ENCODE results near the gene FUT2.

DNA sequence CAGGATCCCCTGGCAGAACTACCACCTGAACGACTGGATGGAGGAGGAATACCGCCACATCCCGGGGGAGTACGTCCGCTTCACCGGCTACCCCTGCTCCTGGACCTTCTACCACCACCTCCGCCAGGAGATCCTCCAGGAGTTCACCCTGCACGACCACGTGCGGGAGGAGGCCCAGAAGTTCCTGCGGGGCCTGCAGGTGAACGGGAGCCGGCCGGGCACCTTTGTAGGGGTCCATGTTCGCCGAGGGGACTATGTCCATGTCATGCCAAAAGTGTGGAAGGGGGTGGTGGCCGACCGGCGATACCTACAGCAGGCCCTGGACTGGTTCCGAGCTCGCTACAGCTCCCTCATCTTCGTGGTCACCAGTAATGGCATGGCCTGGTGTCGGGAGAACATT lies 7.5 kb downstream of the FUT2 start:
- TF ChIP-seq CTCF (IDR thresholded peaks at IDR 0.05 in 2 of 3, conservative IDR thresholded peaks at IDR 0.05 in 1 of 3; ENCODE audit: borderline replicate concordance in 1 of 3, insufficient read depth in 1 of 3, low read depth in 2 of 3, low read length in 2 of 3) (no peak), EGR1 (IDR thresholded peaks at IDR 0.05; ENCODE audit: low read depth) (no peak), POLR2A (IDR thresholded peaks at IDR 0.05; ENCODE audit: borderline replicate concordance, extremely low read depth, insufficient read depth, insufficient read length) (no peak), CEBPB (IDR thresholded peaks at IDR 0.05; ENCODE audit: low read depth) (no peak), RAD21 (IDR thresholded peaks at IDR 0.05; ENCODE audit: low read depth) (no peak), FOSL1 (IDR thresholded peaks at IDR 0.05; ENCODE audit: low read depth) (no peak)
- TF ChIP-seq, protein P1, sequence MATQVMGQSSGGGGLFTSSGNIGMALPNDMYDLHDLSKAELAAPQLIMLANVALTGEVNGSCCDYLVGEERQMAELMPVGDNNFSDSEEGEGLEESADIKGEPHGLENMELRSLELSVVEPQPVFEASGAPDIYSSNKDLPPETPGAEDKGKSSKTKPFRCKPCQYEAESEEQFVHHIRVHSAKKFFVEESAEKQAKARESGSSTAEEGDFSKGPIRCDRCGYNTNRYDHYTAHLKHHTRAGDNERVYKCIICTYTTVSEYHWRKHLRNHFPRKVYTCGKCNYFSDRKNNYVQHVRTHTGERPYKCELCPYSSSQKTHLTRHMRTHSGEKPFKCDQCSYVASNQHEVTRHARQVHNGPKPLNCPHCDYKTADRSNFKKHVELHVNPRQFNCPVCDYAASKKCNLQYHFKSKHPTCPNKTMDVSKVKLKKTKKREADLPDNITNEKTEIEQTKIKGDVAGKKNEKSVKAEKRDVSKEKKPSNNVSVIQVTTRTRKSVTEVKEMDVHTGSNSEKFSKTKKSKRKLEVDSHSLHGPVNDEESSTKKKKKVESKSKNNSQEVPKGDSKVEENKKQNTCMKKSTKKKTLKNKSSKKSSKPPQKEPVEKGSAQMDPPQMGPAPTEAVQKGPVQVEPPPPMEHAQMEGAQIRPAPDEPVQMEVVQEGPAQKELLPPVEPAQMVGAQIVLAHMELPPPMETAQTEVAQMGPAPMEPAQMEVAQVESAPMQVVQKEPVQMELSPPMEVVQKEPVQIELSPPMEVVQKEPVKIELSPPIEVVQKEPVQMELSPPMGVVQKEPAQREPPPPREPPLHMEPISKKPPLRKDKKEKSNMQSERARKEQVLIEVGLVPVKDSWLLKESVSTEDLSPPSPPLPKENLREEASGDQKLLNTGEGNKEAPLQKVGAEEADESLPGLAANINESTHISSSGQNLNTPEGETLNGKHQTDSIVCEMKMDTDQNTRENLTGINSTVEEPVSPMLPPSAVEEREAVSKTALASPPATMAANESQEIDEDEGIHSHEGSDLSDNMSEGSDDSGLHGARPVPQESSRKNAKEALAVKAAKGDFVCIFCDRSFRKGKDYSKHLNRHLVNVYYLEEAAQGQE (IDR thresholded peaks at IDR 0.05; ENCODE audit: low read depth), result no peak
- TF ChIP-seq, protein P2, sequence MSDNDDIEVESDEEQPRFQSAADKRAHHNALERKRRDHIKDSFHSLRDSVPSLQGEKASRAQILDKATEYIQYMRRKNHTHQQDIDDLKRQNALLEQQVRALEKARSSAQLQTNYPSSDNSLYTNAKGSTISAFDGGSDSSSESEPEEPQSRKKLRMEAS (IDR thresholded peaks at IDR 0.05), result no peak

Measured in HCT116 (cell line).